Liver (tissue), 3 donors: ENCODE results near the gene CD247.

Experiments used
- CTCF ChIP-seq: fragments of 150-350 bp; IDR thresholded peaks from 2 replicates; pipeline ENCODE4 v1.5.1; 2017; ENCODE audit warnings: improper control_type of control experiment, low read depth, low read length; ENCODE audit not compliant: missing input control
- EGR1 ChIP-seq, 2 donors: IDR thresholded peaks; 2 replicates each; pipeline ENCODE4 v1.6.1; 2016 to 2018; ENCODE audit warnings: antibody characterized with exemption in 2 of 2, low read depth in 2 of 2
- YY1 ChIP-seq: IDR thresholded peaks from 2 replicates; pipeline ENCODE4 v1.6.1; 2016; ENCODE audit warnings: antibody characterized with exemption, mild to moderate bottlenecking
- donor health status: healthy.
- donor health status: healthy.

- no peak for TF ChIP-seq CTCF
- TF ChIP-seq YY1, result no peak
- no peak for TF ChIP-seq EGR1 (IDR thresholded peaks at IDR 0.05; ENCODE audit: low read depth in 2 of 2)
Measured at GRCh38 chr1:167446966-167447365, 71.4 kb downstream of the CD247 start.
